Measurements from ENCODE around the gene TOX2.

TOX2 gene

GRCh38 chr20:44010162-44010704 is 95.6 kb downstream of the TOX2 start (continued):
- peak; percentile 37; the same call in 1 of the 2 replicates for TF ChIP-seq PRDM4 (tag by site-specific recombination; IDR thresholded peaks at IDR 0.05)
- peak; percentile 73 for TF ChIP-seq FEZF1 (tag by site-specific recombination; IDR thresholded peaks at IDR 0.05)
- TF ChIP-seq TCF7L2 (IDR thresholded peaks at IDR 0.05; ENCODE audit: borderline replicate concordance, low read depth, low read length): 0 out of 2 replicates have a peak, but pooled peaks have one; percentile 47
- no peak for TF ChIP-seq ZNF488 (tag by site-specific recombination; IDR thresholded peaks at IDR 0.05)
- no peak for TF ChIP-seq ZNF449 (tag by site-specific recombination; IDR thresholded peaks at IDR 0.05)
- TF ChIP-seq BCL11B (tag by site-specific recombination; IDR thresholded peaks at IDR 0.05; ENCODE audit: low read depth): no peak
- TF ChIP-seq ZNF521 (tag by site-specific recombination; IDR thresholded peaks at IDR 0.05): no peak
- no peak for TF ChIP-seq ZNF571 (tag by site-specific recombination; IDR thresholded peaks at IDR 0.05)
- TF ChIP-seq SCRT1 (tag by site-specific recombination; IDR thresholded peaks at IDR 0.05; ENCODE audit: borderline replicate concordance): no peak
- TF ChIP-seq ZBTB7A (tag by site-specific recombination; IDR thresholded peaks at IDR 0.05; ENCODE audit: low read depth): no peak
- 0 out of 2 replicates have a peak, but pooled peaks have one; percentile 10 for TF ChIP-seq ZNF596 (tag by site-specific recombination; IDR thresholded peaks at IDR 0.05)
- no peak for TF ChIP-seq ZNF416 (tag by site-specific recombination; IDR thresholded peaks at IDR 0.05)
- no peak for TF ChIP-seq ZNF670 (tag by site-specific recombination; IDR thresholded peaks at IDR 0.05; ENCODE audit: low read depth)
- no peak for TF ChIP-seq ZBTB11 (tag by site-specific recombination; conservative IDR thresholded peaks at IDR 0.05; ENCODE audit: low read depth)
- TF ChIP-seq ZNF280D (tag by site-specific recombination; IDR thresholded peaks at IDR 0.05): no peak
- no peak for TF ChIP-seq MYNN (tag by site-specific recombination; IDR thresholded peaks at IDR 0.05; ENCODE audit: borderline replicate concordance)
- 0 out of 2 replicates have a peak, but pooled peaks have one; percentile 35 for TF ChIP-seq SP7 (tag by site-specific recombination; IDR thresholded peaks at IDR 0.05)
- TF ChIP-seq MEIS1 (CRISPR knock-in tag; IDR thresholded peaks at IDR 0.05; ENCODE audit: borderline replicate concordance): no peak
- no peak for TF ChIP-seq KLF8 (tag by site-specific recombination; IDR thresholded peaks at IDR 0.05)
- peak; percentile 53 for TF ChIP-seq GLIS1 (tag by site-specific recombination; IDR thresholded peaks at IDR 0.05)
- TF ChIP-seq ZNF560 (tag by site-specific recombination; IDR thresholded peaks at IDR 0.05; ENCODE audit: borderline replicate concordance): no peak
- TF ChIP-seq ZNF362 (tag by site-specific recombination; IDR thresholded peaks at IDR 0.05): no peak
- no peak for TF ChIP-seq ZNF561 (tag by site-specific recombination; IDR thresholded peaks at IDR 0.05; ENCODE audit: borderline replicate concordance)
- no peak for TF ChIP-seq KLF7 (tag by site-specific recombination; IDR thresholded peaks at IDR 0.05; ENCODE audit: borderline replicate concordance)
- peak; percentile 66 for TF ChIP-seq WT1 (tag by site-specific recombination; IDR thresholded peaks at IDR 0.05)
- TF ChIP-seq ZXDB (tag by site-specific recombination; IDR thresholded peaks at IDR 0.05): peak; percentile 73
- no peak for TF ChIP-seq ZNF791 (tag by site-specific recombination; IDR thresholded peaks at IDR 0.05)
- TF ChIP-seq EGR2 (tag by site-specific recombination; IDR thresholded peaks at IDR 0.05; ENCODE audit: low read depth): peak; percentile 72

Measured in HEK293 (cell line).